KMS-11 (cell line): ENCODE results near the gene RPS6KA2.
"Not testable (repeated sequence)": the region's sequence is repeated elsewhere in the genome, so short reads cannot be mapped to it uniquely, and the experiment has no call there.

Experiments
- H2AFZ ChIP-seq: fragments of 200-600 bp; sonication (generic); 2 replicates; pipeline ENCODE4 v1.6.1; 2016; ENCODE audit warnings: antibody characterized with exemption, mixed run types, low read depth
- H3K27ac ChIP-seq: fragments of 200-600 bp; sonication (generic); 2 replicates; pipeline ENCODE4 v1.6.1; 2016; ENCODE audit warnings: mild to moderate bottlenecking, mixed run types
- H3K27me3 ChIP-seq: fragments of 200-600 bp; sonication (generic); 2 replicates; pipeline ENCODE4 v1.6.1; 2017; ENCODE audit warnings: mild to moderate bottlenecking, low read depth, mixed run types, moderate library complexity; ENCODE audit not compliant: insufficient read depth
- H3K36me3 ChIP-seq: fragments of 200-600 bp; sonication (generic); 2 replicates; pipeline ENCODE4 v1.6.1; 2017; ENCODE audit warnings: mild to moderate bottlenecking, mixed run types; ENCODE audit not compliant: insufficient read depth
- H3K4me1 ChIP-seq: fragments of 200-600 bp; sonication (generic); 2 replicates; pipeline ENCODE4 v1.6.1; 2016; ENCODE audit warnings: mild to moderate bottlenecking, low read depth, mixed run types; ENCODE audit not compliant: poor library complexity, severe bottlenecking
- H3K4me2 ChIP-seq: fragments of 200-600 bp; sonication (generic); 2 replicates; pipeline ENCODE4 v1.7.0; 2016; ENCODE audit warnings: mild to moderate bottlenecking, mixed run types
- H3K4me3 ChIP-seq: fragments of 200-600 bp; sonication (generic); IDR thresholded peaks from 2 replicates; pipeline ENCODE4 v1.6.1; 2017; ENCODE audit warnings: low read depth, low read length, mixed read lengths; ENCODE audit not compliant: insufficient read depth
- H3K79me2 ChIP-seq: fragments of 200-600 bp; sonication (generic); 2 replicates; pipeline ENCODE4 v1.6.1; 2016; ENCODE audit warnings: low read depth, mixed run types; ENCODE audit not compliant: insufficient read depth
- H3K9ac ChIP-seq: fragments of 200-600 bp; sonication (generic); 2 replicates; pipeline ENCODE4 v1.6.1; 2016; ENCODE audit warnings: mild to moderate bottlenecking, mixed run types
- H4K20me1 ChIP-seq: fragments of 200-600 bp; sonication (generic); 2 replicates; pipeline ENCODE4 v1.6.1; 2016; ENCODE audit warnings: mild to moderate bottlenecking, mixed run types; ENCODE audit not compliant: insufficient read depth
- CTCF ChIP-seq: fragments of 200-600 bp; sonication (generic); conservative IDR thresholded peaks from 2 replicates; pipeline ENCODE4 v1.6.1; 2017; ENCODE audit warnings: low read depth, mild to moderate bottlenecking, antibody characterized with exemption, low read length, moderate library complexity, mixed read lengths

RPS6KA2 gene

DNA sequence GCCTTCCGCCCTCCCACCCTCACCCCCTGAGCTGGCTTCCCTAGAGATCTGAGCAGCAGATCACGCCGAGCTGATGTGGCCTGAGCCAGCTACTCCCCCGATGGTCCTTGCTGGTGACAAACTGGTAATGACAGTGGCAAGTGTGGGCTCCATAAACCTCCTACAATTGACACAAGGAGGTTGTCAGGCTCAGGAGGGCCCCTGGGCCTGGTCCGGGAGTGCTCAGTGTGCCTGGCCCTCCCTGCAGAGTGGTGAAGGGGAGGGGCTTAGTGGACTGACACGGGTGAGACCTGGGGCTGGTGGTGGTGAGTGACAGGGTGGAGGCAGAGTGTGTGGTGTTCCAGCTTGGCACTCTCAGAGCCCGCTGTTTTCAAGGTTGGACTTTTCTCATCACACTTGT lies 221.7 kb downstream of the RPS6KA2 start:
- no peak overlapping the region for H3K27ac ChIP-seq
- H3K4me2 ChIP-seq: no peak overlapping the region
- no peaks in the 10 kb centered on the region for H3K36me3 ChIP-seq
- H2AFZ ChIP-seq: no peak overlapping the region
- no peak overlapping the region for H3K4me3 ChIP-seq
- H3K9ac ChIP-seq: no peak overlapping the region
- no peak for TF ChIP-seq CTCF
- H3K79me2 ChIP-seq: no peaks in the 10 kb centered on the region
- H3K4me1 ChIP-seq: no peaks in the 10 kb centered on the region
- H4K20me1 ChIP-seq: no peaks in the 10 kb centered on the region
- no peaks in the 10 kb centered on the region for H3K27me3 ChIP-seq

DNA sequence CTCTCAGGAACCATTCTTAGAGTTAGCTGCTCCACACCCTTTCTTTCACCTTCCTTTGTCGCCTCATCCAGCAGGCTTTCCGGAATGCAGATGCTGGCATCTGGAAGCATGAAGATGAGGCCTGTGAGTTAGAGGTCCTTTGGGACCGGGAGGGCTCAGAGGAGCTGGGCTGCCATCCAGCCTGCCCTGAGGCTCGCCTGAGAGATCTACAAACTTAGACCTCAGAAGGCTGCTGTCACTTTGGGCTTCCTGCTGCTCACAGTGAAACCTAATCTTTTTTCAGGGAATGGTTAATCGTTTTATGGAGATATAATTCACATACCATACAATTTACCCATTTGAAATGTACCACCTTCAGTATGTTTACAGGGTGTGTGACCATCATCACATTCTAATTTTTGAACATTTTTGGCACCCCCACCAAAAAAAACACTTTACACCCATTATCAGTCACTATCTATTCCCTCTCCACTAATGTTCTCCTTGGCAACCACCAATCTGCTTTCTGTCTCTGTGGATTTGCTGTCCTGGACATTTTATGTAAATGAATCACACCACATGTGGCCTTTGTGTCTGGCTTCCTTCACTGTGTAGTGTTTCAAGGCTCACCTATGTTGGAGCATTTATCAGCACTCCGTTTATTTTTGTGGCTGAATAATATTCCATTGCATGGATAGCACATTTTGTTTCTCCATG lies 224.3 kb downstream of the RPS6KA2 start:
- Histone ChIP-seq H3K36me3 (no peaks in the 10 kb centered on the region), H4K20me1 (no peaks in the 10 kb centered on the region), H3K79me2 (no peaks in the 10 kb centered on the region), H3K4me2 (no peak overlapping the region), H3K27me3 (no peaks in the 10 kb centered on the region), H3K9ac (no peak overlapping the region), H3K4me3 (no peak overlapping the region), H3K4me1 (no peaks in the 10 kb centered on the region), H2AFZ (no peak overlapping the region), H3K27ac (no peak overlapping the region)
- TF ChIP-seq CTCF: no peak

DNA sequence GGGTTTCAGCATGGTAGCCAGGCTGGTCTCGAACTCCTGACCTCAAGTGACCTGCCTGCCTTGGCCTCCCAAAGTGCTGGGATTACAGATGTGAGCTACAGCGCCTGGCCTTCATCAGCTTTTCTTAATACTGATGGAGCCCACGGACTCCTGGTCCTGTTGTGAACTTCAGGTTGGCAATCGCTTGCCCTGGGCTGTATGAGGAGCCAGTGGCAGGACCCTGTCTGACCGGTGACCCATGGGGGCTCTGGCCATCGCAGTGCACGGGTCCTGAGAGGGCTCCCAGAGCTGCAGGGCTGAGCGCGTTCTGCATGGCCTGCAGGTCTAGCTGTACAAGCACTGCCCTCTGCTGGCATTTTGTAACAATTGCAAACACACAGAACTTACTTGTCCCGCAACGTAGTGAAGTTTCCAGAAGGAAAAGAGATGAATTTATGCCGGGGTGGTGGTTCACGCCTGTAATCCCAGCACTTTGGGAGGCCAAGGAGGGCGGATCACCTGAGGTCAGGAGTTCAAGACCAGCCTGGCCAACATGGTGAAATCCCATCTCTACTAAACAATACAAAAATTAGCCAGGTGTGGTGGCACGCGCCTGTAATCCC lies 226.3 kb downstream of the RPS6KA2 start:
- not testable (repeated sequence) for H2AFZ ChIP-seq, H3K27ac ChIP-seq, H4K20me1 ChIP-seq, H3K4me3 ChIP-seq, H3K36me3 ChIP-seq, H3K27me3 ChIP-seq, H3K9ac ChIP-seq, H3K4me1 ChIP-seq, H3K4me2 ChIP-seq, H3K79me2 ChIP-seq
- peak; percentile 73 for TF ChIP-seq CTCF

GRCh38 chr6:166400181-166400580 lies 226.9 kb downstream of the RPS6KA2 start:
- no peak overlapping the region for H2AFZ ChIP-seq
- H3K27ac ChIP-seq: no peak overlapping the region
- no peak overlapping the region for H3K4me3 ChIP-seq
- no peak overlapping the region for H3K9ac ChIP-seq
- no peaks in the 10 kb centered on the region for H4K20me1 ChIP-seq
- no peaks in the 10 kb centered on the region for H3K79me2 ChIP-seq
- no peaks in the 10 kb centered on the region for H3K4me1 ChIP-seq
- H3K36me3 ChIP-seq: no peaks in the 10 kb centered on the region
- H3K27me3 ChIP-seq: no peaks in the 10 kb centered on the region
- TF ChIP-seq CTCF: no peak
- no peak overlapping the region for H3K4me2 ChIP-seq
